K562 (cell line): ENCODE results near the gene SLC4A4. TPM values are rescaled to one million over a fixed set of nuclear protein-coding genes. Genes with fewer than 3 reads are reported as not detected.

Experiments used
- ATAC-seq: fragments of 200-7000 bp; cut with Tn5 transposase; 3 replicates; pipeline ENCODE4 v1.9.1; 2020; ENCODE audit warnings: moderate library complexity
- BruUV-seq: library from RNA; stranded (reverse); fragments of 400-500 nt; replicated peaks from 2 replicates; lab custom pipeline; 2021; lab: Mats Ljungman, UMichigan
- CTCF ChIA-PET: fragments of 300-600 bp; formaldehyde crosslinking; extraction: SDS; loops from one replicate; lab custom pipeline; 2021; ENCODE audit warnings: low intra/inter-chr PET ratio; lab: Yijun Ruan, JAX
- POLR2A ChIA-PET: fragments of 300-600, 350-650 bp; sonication (Branson Sonifier 250); formaldehyde crosslinking; extraction: SDS; loops from one replicate; lab custom pipeline; 2021; ENCODE audit warnings: antibody characterized with exemption, inconsistent platforms; lab: Yijun Ruan, JAX
- DNase-seq, 4 experiments: peaks; one replicate each; pipeline versions ENCODE4 v3.0.0 to v3.0.0-alpha.2; 2011 to 2018; ENCODE audit warnings: low spot score in 3 of 4, mixed read lengths in 3 of 4; ENCODE audit errors: extremely low read depth in 1 of 4
- FAIRE-seq: peaks from 2 replicates; lab custom pipeline; 2011; peaks lifted over from hg19 to GRCh38; lab: Jason Lieb, UNC
- H2AFZ ChIP-seq: 2 replicates; pipeline ENCODE4 v1.6.0; 2011; ENCODE audit warnings: low read depth, low read length, control low read depth, inconsistent platforms
- H3K27ac ChIP-seq: fragments of 200-600 bp; 3 replicates; pipeline ENCODE4 v1.8.0; 2011; ENCODE audit warnings: low read depth, mild to moderate bottlenecking, control low read depth, inconsistent platforms, low read length, moderate library complexity, mixed read lengths; ENCODE audit errors: extremely low read depth
- H3K27me3 ChIP-seq, 2 experiments: fragments of 300-600 bp in 1 of 2; 2 replicates in 1 of 2; 3 replicates in 1 of 2; pipeline versions ENCODE4 v1.6.0 to v1.8.0; 2011; ENCODE audit warnings: inconsistent platforms in 2 of 2, low read length in 2 of 2, mild to moderate bottlenecking in 1 of 2, mixed read lengths in 1 of 2, moderate library complexity in 1 of 2; ENCODE audit not compliant: control insufficient read depth in 2 of 2, insufficient read depth in 2 of 2
- H3K36me3 ChIP-seq: fragments of 300-600 bp; 3 replicates; pipeline ENCODE4 v1.8.0; 2011; ENCODE audit warnings: mild to moderate bottlenecking, low read length, inconsistent platforms; ENCODE audit not compliant: control insufficient read depth, insufficient read depth
- H3K4me1 ChIP-seq, 2 experiments: fragments of 200-600 bp in 1 of 2; replicated peaks in 1 of 2; 2 replicates in 1 of 2; 3 replicates in 1 of 2; pipeline versions ENCODE4 v1.5.1 to v1.8.0; 2011; ENCODE audit warnings: inconsistent platforms in 2 of 2, low read length in 2 of 2, mild to moderate bottlenecking in 1 of 2, mixed read lengths in 1 of 2, moderate library complexity in 1 of 2; ENCODE audit not compliant: control insufficient read depth in 2 of 2, insufficient read depth in 2 of 2
- H3K4me2 ChIP-seq: 2 replicates; pipeline ENCODE4 v1.6.1; 2011; ENCODE audit warnings: low read length, control low read depth, inconsistent platforms, mixed read lengths; ENCODE audit not compliant: insufficient read depth
- H3K4me3 ChIP-seq: fragments of 200-600 bp; sonication (generic), shearing (Covaris generic); 2 replicates; pipeline ENCODE4 v1.5.1; 2016; ENCODE audit warnings: control low read depth, inconsistent platforms
- H3K79me2 ChIP-seq: fragments of 200-600 bp; 3 replicates; pipeline ENCODE4 v1.8.0; 2011; ENCODE audit warnings: low read length, inconsistent platforms; ENCODE audit not compliant: control insufficient read depth, insufficient read depth
- H3K9ac ChIP-seq, 2 experiments: 2 replicates each; pipeline versions ENCODE4 v1.6.0 to v1.6.1; 2011; ENCODE audit warnings: low read depth in 2 of 2, low read length in 2 of 2, control low read depth in 1 of 2, inconsistent platforms in 1 of 2, mild to moderate bottlenecking in 1 of 2, mixed read lengths in 1 of 2; ENCODE audit not compliant: insufficient read depth in 1 of 2
- H3K9me1 ChIP-seq: one replicate; pipeline ENCODE4 v1.6.0; 2011; ENCODE audit warnings: inconsistent platforms, mild to moderate bottlenecking, low read length, moderate library complexity; ENCODE audit not compliant: control insufficient read depth, insufficient read depth
- H3K9me3 ChIP-seq: replicated peaks from 2 replicates; pipeline ENCODE4 v1.5.1; 2011; ENCODE audit warnings: low read depth, low read length, inconsistent platforms; ENCODE audit not compliant: control insufficient read depth, insufficient read depth
- H4K20me1 ChIP-seq: replicated peaks from 2 replicates; pipeline ENCODE4 v1.6.1; 2011; ENCODE audit warnings: low read length, inconsistent platforms, mixed read lengths; ENCODE audit not compliant: control insufficient read depth, insufficient read depth
- CXXC5 ChIP-seq: fragments of 250-450 bp; sonication (Bioruptor Pico); IDR thresholded peaks from 2 replicates; pipeline ENCODE4 v1.8.0; 2022; ENCODE audit warnings: inconsistent platforms, mild to moderate bottlenecking, moderate library complexity
- EHMT2 ChIP-seq: fragments of 450-650 bp; IDR thresholded peaks from 2 replicates; pipeline ENCODE4 v1.6.1; 2018; ENCODE audit warnings: antibody characterized with exemption
- KDM4B ChIP-seq, 2 experiments: fragments of 450-650 bp in 1 of 2; sonication (generic) in 1 of 2; IDR thresholded peaks; 2 replicates each; pipeline ENCODE4 v1.6.1; 2016 to 2017; ENCODE audit warnings: borderline replicate concordance in 2 of 2, antibody characterized with exemption in 1 of 2, low read depth in 1 of 2, mild to moderate bottlenecking in 1 of 2
- MAZ ChIP-seq, 2 experiments: fragments of 450-650 bp in 1 of 2; sonication (generic) in 1 of 2; formaldehyde crosslinking; IDR thresholded peaks in 1 of 2; conservative IDR thresholded peaks in 1 of 2; 2 replicates each; pipeline versions ENCODE4 v1.4.0 to v1.5.0; 2020; ENCODE audit warnings: mild to moderate bottlenecking in 1 of 2, missing genetic modification reagents in 1 of 2
- MCM2 ChIP-seq: fragments of 450-650 bp; IDR thresholded peaks from 2 replicates; pipeline ENCODE4 v1.6.1; 2017; ENCODE audit warnings: low read depth, mild to moderate bottlenecking
- NFATC3 ChIP-seq: fragments of 450-650 bp; IDR thresholded peaks from 2 replicates; pipeline ENCODE4 v1.6.1; 2017; ENCODE audit warnings: mild to moderate bottlenecking
- NFYB ChIP-seq: IDR thresholded peaks from 2 replicates; pipeline ENCODE4 v1.6.1; 2011; ENCODE audit warnings: mild to moderate bottlenecking, moderate library complexity; ENCODE audit not compliant: insufficient read length; ENCODE audit errors: extremely low read depth
- XRCC5 ChIP-seq: fragments of 200-400 bp; formaldehyde crosslinking; IDR thresholded peaks from 2 replicates; pipeline ENCODE4 v1.6.1; 2017; ENCODE audit warnings: low read depth, mild to moderate bottlenecking, low read length
- ZBTB7A ChIP-seq: IDR thresholded peaks from 2 replicates; pipeline ENCODE4 v1.6.1; 2011; ENCODE audit warnings: low read depth, mild to moderate bottlenecking, low read length, moderate library complexity, borderline replicate concordance; ENCODE audit not compliant: control insufficient read depth
- ZNF354B ChIP-seq: fragments of 250-450 bp; sonication (Bioruptor Pico); IDR thresholded peaks from 2 replicates; pipeline ENCODE4 v1.4.0; 2020
- ZNF431 ChIP-seq: sonication (generic); formaldehyde crosslinking; IDR thresholded peaks from 2 replicates; pipeline ENCODE4 v1.8.0; 2022; ENCODE audit warnings: mild to moderate bottlenecking, missing genetic modification reagents
- ZNF699 ChIP-seq: fragments of 250-450 bp; sonication (Bioruptor Pico); IDR thresholded peaks from 2 replicates; pipeline ENCODE4 v1.8.0; 2021; ENCODE audit warnings: mild to moderate bottlenecking, moderate library complexity; ENCODE audit not compliant: insufficient replicate concordance
- ZNF740 ChIP-seq, 3 experiments: fragments of 200-800 bp in 1 of 3; sonication (Bioruptor generic) in 1 of 3; sonication (generic) in 1 of 3; formaldehyde crosslinking in 1 of 3; IDR thresholded peaks; 2 replicates each; pipeline versions ENCODE4 v1.6.1 to v1.8.0; 2016 to 2022; ENCODE audit warnings: mild to moderate bottlenecking in 2 of 3, missing compliant biosample characterization in 2 of 3, missing genetic modification characterization in 2 of 3, missing genetic modification reagents in 1 of 3
- whole genome bisulfite sequencing: fragments of 100-300 bp; shearing (Covaris generic); methylation state at CpG from one replicate; pipeline ENCODE4 v1.1.6; 2016; ENCODE audit warnings: low coverage, mixed read lengths; ENCODE audit not compliant: insufficient coverage; ENCODE audit errors: missing lambda C conversion rate; 5-methylcytosine and 5-hydroxymethylcytosine counted together
- in situ Hi-C: fragments of 300-500 bp; cut with MboI; formaldehyde crosslinking; loops from 4 replicates; pipeline ENCODE4 v1.15.0; 2018; ENCODE audit warnings: inconsistent platforms, mixed read lengths
- intact Hi-C: fragments of 100-400 bp; cut with micrococcal nuclease; formaldehyde crosslinking; loops from 2 replicates; pipeline ENCODE4 v1.14.2; 2022
- polyA plus RNA-seq, 8 experiments: library from polyadenylated mRNA; depleted of rRNA in 4 of 8; stranded (reverse) in 5 of 8; unstranded in 3 of 8; fragments of >200 nt; fragmentation: Nextera tagmentation in 2 of 8; fragmentation: Illumina TruSeq in 1 of 8; extraction: Ambion mirVana in 2 of 8; extraction: Trizol in 1 of 8; gene quantifications; 2 replicates each; pipeline versions ENCODE4 v1.2.1 to v1.2.3, GENCODE V29; 2011 to 2014; ENCODE audit warnings: inconsistent platforms in 1 of 8, missing spikeins in 1 of 8
- total RNA-seq, 7 experiments: library from RNA; depleted of rRNA in 6 of 7; stranded (reverse); fragments of >200 nt in 6 of 7; fragmentation: Illumina TruSeq in 2 of 7; extraction: Trizol in 2 of 7; gene quantifications; 2 replicates each; pipeline versions ENCODE4 v1.2.1 to v1.2.3, GENCODE V29; 2011 to 2021; ENCODE audit warnings: low replicate concordance in 1 of 7

The SLC4A4 gene
- total and polyA plus RNA-seq, 9 of the 15 experiments (the other 6 are each of a cell fraction or from before 2014, with no cell fraction given): 0.01 to 0.18 (median 0.07) TPM; not detected in 2

GRCh38 chr4:71466775-71467174 is 128.0 kb downstream of the SLC4A4 start:
- intact Hi-C loops (no loop called here), in situ Hi-C loops (no loop called here)

More at GRCh38 chr4:71466775-71467174, 128.0 kb downstream of the SLC4A4 start:
- no peak for FAIRE-seq
- no peaks in the 10 kb centered on the region for H3K27me3 ChIP-seq
- ChIA-PET POLR2A (interaction anchor here (0.6 kb wide), 1 partner anchor 788 kb away, joined by 4 read pairs; no protein-coding TSS in a partner anchor), CTCF (no interaction called here)
- ATAC-seq: no peak
- no peaks in the 10 kb centered on the region for H4K20me1 ChIP-seq
- H3K4me2 ChIP-seq: no peak overlapping the region
- H3K4me3 ChIP-seq: no peak overlapping the region
- H3K79me2 ChIP-seq: no peaks in the 10 kb centered on the region
- no peak overlapping the region for H2AFZ ChIP-seq
- no peak for DNase-seq
- TF ChIP-seq ZNF699 (CRISPR knock-in tag) (no peak), ZNF354B (CRISPR knock-in tag) (no peak), NFYB (no peak), EHMT2 (no peak), XRCC5 (no peak), ZBTB7A (no peak), ZNF431 (CRISPR knock-in tag) (no peak), ZNF740 (CRISPR knock-in tag; IDR thresholded peaks at IDR 0.05) (no peak), ZNF740 (tag; IDR thresholded peaks at IDR 0.05) (no peak), MCM2 (no peak), MAZ (CRISPR knock-in tag; conservative IDR thresholded peaks at IDR 0.05 in 1 of 2, IDR thresholded peaks at IDR 0.05 in 1 of 2) (no peak), NFATC3 (no peak), KDM4B (IDR thresholded peaks at IDR 0.05; ENCODE audit: borderline replicate concordance in 2 of 2, low read depth in 1 of 2) (no peak), CXXC5 (CRISPR knock-in tag) (no peak)
- H3K9ac ChIP-seq: no peak overlapping the region
- BruUV-seq: no TSS peak
- H3K36me3 ChIP-seq: no peaks in the 10 kb centered on the region
- WGBS: 8% methylated on average over 3 of the region's 3 CpGs
- H3K9me3 ChIP-seq: no peaks in the 10 kb centered on the region
- H3K27ac ChIP-seq: no peak overlapping the region
- no peaks in the 10 kb centered on the region for H3K4me1 ChIP-seq
- H3K9me1 ChIP-seq: no peaks in the 10 kb centered on the region
